Measurements from ENCODE around the gene ZSCAN21.

The ZSCAN21 gene

DNA sequence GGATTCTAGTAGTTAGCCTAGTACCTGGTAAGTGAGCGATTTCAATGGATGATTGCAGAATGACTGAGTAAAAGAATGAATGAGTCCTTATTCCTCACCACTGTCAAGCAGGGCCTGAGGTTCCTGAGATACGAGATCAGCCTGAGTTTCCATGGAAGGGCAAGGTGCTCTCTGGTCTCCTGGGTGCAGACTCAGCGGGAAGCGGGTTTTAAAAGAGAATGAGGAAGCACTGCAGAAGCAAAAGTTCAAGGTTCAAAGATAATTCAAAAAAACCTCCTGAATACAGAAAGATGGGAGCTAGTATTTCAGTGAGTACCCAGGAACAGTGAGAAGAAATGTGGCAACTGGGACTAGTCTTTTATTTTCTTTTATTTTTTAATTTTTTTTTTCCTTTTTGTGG is 27.6 kb downstream of the ZSCAN21 start:
- no peak for DNase-seq (ENCODE audit: low read depth)

DNA sequence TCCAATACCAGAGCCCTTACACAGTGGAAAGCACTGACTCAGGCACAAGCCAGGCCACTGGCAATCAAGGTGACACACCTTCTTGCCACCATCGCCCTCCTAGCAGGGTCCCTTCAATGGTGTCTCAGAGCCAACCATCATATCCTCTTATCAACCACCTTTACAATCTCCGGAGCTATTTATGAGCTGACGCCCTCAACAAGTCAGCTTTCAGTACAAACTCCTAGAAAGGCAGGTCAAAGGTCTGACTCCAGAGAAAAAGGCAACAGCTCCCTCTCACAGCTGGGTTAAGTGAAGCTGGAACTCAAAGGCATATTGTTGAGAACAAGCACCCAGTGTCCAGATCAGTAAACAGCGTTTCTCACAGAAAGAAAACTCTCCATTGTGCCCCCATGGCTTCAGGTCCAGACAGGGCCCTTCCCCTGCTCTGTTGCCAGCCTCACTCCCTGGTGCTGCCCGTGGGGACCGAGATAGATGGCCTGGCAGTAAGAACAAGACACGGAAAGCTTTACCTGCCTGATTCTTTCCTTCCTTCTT is 29.5 kb downstream of the ZSCAN21 start:
- no peak for DNase-seq (ENCODE audit: low read depth)

GRCh38 chr7:100080907-100081534 is 31.4 kb downstream of the ZSCAN21 start:
- DNase-seq (ENCODE audit: low read depth), result no peak

- peak; percentile 98 for DNase-seq (ENCODE audit: low read depth)
Measured at GRCh38 chr7:100081535-100082102, 32.0 kb downstream of the ZSCAN21 start, which contains the start of gene ZNF3. Gene ZNF3 (minus strand): TSS chr7:100081723. CDS start chr7:100077357, 4,366 bp downstream.

- no peak for DNase-seq (ENCODE audit: low read depth)
Measured at GRCh38 chr7:100082978-100083377, 33.4 kb downstream of the ZSCAN21 start.

DNA sequence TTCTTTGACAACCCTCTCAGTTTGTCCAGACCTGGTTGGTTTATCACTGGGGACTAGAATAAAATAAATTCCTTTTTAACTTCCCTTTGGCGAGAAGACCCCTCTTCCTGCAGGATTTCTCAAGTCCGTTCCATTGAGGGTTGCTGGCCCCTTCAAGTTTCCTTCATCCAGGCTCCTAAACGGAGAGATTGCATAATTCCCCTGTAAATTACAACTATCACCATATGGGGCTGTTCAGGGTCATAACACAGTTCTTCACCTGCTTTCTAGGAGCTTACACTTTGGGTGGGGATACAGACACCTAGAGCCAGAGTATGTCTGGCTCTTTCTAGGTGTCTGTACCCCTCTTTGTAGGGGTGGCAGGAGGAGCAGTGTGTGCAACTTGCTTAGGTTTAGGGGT is 35.9 kb downstream of the ZSCAN21 start:
- no peak for DNase-seq (ENCODE audit: low read depth)

GRCh38 chr7:100087055-100087750 is 37.6 kb downstream of the ZSCAN21 start:
- DNase-seq (ENCODE audit: low read depth), result peak; percentile 67

DNA sequence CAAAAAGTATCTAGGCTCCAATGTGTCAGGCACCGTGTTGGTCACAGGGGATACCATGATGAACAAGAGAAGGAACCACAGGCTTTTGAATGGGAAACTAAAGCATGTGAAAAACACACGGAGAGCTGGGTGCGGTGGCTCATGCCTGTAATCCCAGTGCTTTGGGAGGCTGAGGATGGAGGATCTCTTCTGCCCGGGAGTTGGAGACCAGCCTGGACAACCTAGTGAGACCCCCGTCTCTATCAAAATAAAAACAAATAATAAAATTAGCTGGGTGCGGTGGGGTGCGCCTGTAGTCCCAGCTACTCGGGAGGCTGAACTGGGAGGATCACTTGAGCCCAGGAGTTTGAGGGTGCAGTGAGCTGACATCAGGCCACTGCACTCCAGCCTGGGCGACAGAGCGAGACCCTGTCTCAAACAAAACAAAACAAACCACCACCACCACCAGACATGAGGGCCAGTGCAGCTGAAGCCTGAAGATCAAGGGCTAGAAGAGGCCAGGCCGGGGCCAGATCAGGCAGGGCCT is 38.6 kb downstream of the ZSCAN21 start:
- no peak for DNase-seq (ENCODE audit: low read depth)

DNA sequence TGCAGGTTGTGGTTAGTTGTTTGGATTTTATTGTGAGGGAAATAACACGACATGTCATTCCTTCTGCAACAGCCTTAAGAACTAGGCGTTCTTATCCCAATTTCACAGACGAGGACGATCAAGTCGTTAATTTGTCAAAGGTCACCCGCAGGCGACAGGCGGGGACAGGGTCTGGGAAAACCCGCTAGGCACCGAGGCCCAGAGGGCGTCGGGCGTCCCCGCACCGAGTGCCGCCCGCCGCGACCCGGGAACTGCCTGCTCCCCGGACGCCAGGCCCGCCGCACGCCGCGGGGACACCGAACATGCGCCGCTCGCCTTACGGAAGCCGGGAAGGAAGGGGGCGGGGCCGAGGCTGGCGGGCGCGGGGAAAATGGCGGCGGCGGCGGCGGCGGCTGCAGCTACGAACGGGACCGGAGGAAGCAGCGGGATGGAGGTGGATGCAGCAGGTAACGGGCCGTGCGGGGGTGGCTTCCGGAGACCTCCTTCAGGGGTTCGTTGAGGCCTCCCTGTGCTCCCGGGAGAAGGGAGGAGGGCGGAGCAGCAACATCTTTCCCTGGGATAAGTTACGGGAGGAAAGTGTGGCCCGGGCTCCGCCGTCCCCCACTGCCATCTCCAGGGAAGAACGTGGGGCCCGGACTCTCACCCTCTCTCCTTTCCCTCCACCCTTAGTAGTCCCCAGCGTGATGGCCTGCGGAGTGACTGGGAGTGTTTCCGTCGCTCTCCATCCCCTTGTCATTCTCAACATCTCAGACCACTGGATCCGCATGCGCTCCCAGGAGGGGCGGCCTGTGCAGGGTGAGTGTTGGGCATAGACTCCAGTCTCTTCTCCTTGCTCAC is 39.3 kb downstream of the ZSCAN21 start, which contains the start of gene COPS6:
Gene COPS6, plus strand, starts transcription at position 349 of the 837 bp plus-strand sequence. Its CDS starts 22 bp downstream, at position 371.
- DNase-seq (ENCODE audit: low read depth), result peak; percentile 52

- DNase-seq (ENCODE audit: low read depth), result no peak
Measured at GRCh38 chr7:100089458-100090196, 40.1 kb downstream of the ZSCAN21 start.

GRCh38 chr7:100090527-100091410 is 41.2 kb downstream of the ZSCAN21 start:
- DNase-seq (ENCODE audit: low read depth), result no peak

DNA sequence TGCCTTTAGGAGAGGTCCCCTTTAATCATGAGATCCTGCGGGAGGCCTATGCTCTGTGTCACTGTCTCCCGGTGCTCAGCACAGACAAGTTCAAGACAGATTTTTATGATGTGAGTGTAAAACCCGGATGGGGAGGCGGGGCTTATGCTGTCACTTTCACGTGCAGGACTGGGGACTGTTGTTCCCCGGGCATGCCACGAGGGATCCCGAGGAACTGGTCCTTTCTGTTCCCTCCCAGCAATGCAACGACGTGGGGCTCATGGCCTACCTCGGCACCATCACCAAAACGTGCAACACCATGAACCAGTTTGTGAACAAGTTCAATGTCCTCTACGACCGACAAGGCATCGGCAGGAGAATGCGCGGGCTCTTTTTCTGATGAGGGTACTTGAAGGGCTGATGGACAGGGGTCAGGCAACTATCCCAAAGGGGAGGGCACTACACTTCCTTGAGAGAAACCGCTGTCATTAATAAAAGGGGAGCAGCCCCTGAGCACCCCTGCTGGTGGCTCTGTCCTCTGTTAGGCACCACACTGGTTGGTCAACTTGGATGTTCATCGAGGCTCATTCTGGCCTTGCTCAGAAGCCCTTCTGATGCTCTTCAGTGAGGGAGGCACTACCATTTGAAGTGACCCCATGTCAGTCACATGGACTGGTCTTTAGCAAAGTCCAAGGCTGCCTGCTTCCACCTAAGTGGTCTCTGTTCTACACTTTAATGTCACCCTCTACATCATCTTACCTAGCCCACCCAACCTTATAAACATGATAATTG is 42.0 kb downstream of the ZSCAN21 start:
- no peak for DNase-seq (ENCODE audit: low read depth)

DNA sequence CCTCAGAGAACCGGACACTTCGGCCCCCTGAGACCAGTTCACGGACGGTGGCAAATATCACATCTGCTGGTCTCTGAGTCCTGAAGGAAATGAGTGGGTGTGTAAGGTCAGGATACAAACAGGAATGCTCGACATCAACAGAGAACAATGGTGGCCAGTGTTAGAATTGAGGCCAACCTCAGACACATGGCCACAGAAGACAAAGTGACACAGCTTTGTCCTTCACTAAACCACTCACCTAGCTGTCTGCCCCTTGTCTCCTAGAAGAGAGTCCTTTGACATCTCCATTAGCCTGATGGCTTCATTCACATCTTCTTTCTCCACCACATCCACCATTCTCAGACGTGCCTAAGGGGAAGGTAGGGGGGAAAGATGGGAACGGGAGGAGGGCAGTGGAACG is 43.5 kb downstream of the ZSCAN21 start:
- DNase-seq (ENCODE audit: low read depth), result no peak

- no peak for DNase-seq (ENCODE audit: low read depth)
Measured at GRCh38 chr7:100093498-100093897, 43.9 kb downstream of the ZSCAN21 start.

- no peak for DNase-seq (ENCODE audit: low read depth)
Measured at GRCh38 chr7:100093925-100094486, 44.4 kb downstream of the ZSCAN21 start.

GRCh38 chr7:100095289-100095688 is 45.7 kb downstream of the ZSCAN21 start:
- DNase-seq (ENCODE audit: low read depth), result no peak

GRCh38 chr7:100095704-100096103 is 46.1 kb downstream of the ZSCAN21 start:
- DNase-seq (ENCODE audit: low read depth), result no peak

DNA sequence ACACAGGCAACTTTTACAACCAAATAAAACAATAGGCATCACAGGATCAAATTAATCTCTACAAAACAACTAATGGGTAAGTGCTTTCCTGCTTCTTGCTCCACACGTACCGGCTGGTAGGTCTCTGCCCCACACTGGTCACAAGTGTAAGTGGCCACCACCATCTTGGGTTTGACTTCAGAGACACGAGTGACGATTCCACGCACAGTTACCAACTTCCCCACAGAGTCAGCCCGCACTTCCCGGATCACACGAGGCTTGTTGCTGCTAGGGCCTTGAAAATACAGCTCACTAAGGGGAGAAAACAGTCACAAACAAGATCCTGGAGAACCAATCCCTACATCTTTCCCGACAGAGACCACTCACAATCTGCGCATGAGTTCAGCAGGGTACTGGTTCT is 49.3 kb downstream of the ZSCAN21 start:
- DNase-seq (ENCODE audit: low read depth), result no peak

- no peak for DNase-seq (ENCODE audit: low read depth)
Measured at GRCh38 chr7:100099452-100099851, 49.9 kb downstream of the ZSCAN21 start.
